Endometrial microvascular endothelial cells (primary cell): ENCODE measurements around the gene RSF1. TPM values are rescaled to one million over a fixed set of nuclear protein-coding genes. Genes with fewer than 3 reads are reported as not detected.

ENCODE experiments used
- in situ Hi-C: cut with HindIII; loops from 2 replicates; pipeline ENCODE4 v1.10.0; 2017; ENCODE audit warnings: low sequenced_read_pairs, low pct_unique_long_range_greater_than_20kb; ENCODE audit errors: inconsistent ontology term
- total RNA-seq: library from RNA; depleted of rRNA; stranded (reverse); fragments of >200 nt; gene quantifications from one replicate; pipeline ENCODE4 v1.2.3, GENCODE V29; 2015; ENCODE audit errors: inconsistent ontology term

Gene RSF1
- total RNA-seq, 1 donor from 2014 or later, result 8.5 TPM

GRCh38 chr11:77762426-77762825 is 58.1 kb downstream of the RSF1 start:
- in situ Hi-C loops, result no loop called here

- in situ Hi-C loops, result no loop called here
Measured at GRCh38 chr11:77761491-77761890, 59.0 kb downstream of the RSF1 start.

GRCh38 chr11:77758331-77758730 is 62.2 kb downstream of the RSF1 start:
- in situ Hi-C loops, result no loop called here

GRCh38 chr11:77753230-77753629 is 67.3 kb downstream of the RSF1 start:
- in situ Hi-C loops, result no loop called here

- in situ Hi-C loops, result no loop called here
Measured at GRCh38 chr11:77752516-77752915, 68.0 kb downstream of the RSF1 start.

- in situ Hi-C loops, result no loop called here
Measured at GRCh38 chr11:77750394-77751156, 69.9 kb downstream of the RSF1 start.

GRCh38 chr11:77749232-77749631 is 71.3 kb downstream of the RSF1 start:
- in situ Hi-C loops, result no loop called here

- in situ Hi-C loops, result no loop called here
Measured at GRCh38 chr11:77748266-77748665, 72.3 kb downstream of the RSF1 start.

GRCh38 chr11:77747381-77747969 is 73.0 kb downstream of the RSF1 start:
- in situ Hi-C loops, result no loop called here

GRCh38 chr11:77736473-77736872 is 84.0 kb downstream of the RSF1 start:
- in situ Hi-C loops, result no loop called here

- in situ Hi-C loops, result no loop called here
Measured at GRCh38 chr11:77734890-77735289, 85.6 kb downstream of the RSF1 start.

GRCh38 chr11:77732143-77732542 is 88.4 kb downstream of the RSF1 start:
- in situ Hi-C loops, result no loop called here

- in situ Hi-C loops, result no loop called here
Measured at GRCh38 chr11:77730789-77731188, 89.7 kb downstream of the RSF1 start.

- in situ Hi-C loops, result no loop called here
Measured at GRCh38 chr11:77729063-77729462, 91.5 kb downstream of the RSF1 start.

GRCh38 chr11:77728203-77728786 is 92.2 kb downstream of the RSF1 start:
- in situ Hi-C loops, result no loop called here

GRCh38 chr11:77726524-77726923 is 94.0 kb downstream of the RSF1 start:
- in situ Hi-C loops, result no loop called here

GRCh38 chr11:77725433-77725832 is 95.1 kb downstream of the RSF1 start:
- in situ Hi-C loops, result no loop called here

GRCh38 chr11:77724636-77725035 is 95.9 kb downstream of the RSF1 start:
- in situ Hi-C loops, result no loop called here

GRCh38 chr11:77723024-77723423 is 97.5 kb downstream of the RSF1 start:
- in situ Hi-C loops, result no loop called here

GRCh38 chr11:77710358-77710757 is 110.2 kb downstream of the RSF1 start:
- in situ Hi-C loops, result no loop called here
